ENCODE data around the gene PILRA. TPM values are rescaled to one million over a fixed set of nuclear protein-coding genes. Genes with fewer than 3 reads are reported as not detected.
A peak's percentile ranks its signal among the peaks of the same experiment; 100 is the strongest.
"Not testable (repeated sequence)": the region's sequence is repeated elsewhere in the genome, so short reads cannot be mapped to it uniquely, and the experiment has no call there.

PILRA gene
- total RNA-seq, 2 donors from 2014 or later: 2.1 to 12.8 TPM

GRCh38 chr7:100373870-100374598, 747 bp downstream of the PILRA start:
- not testable (repeated sequence) for H3K27ac Mint-ChIP-seq; H3K4me3 ChIP-seq (ENCODE audit: low read length); H3K4me3 Mint-ChIP-seq; H3K27me3 Mint-ChIP-seq (ENCODE audit: insufficient read depth); H3K9me3 Mint-ChIP-seq; H3K27me3 ChIP-seq (ENCODE audit: control insufficient read depth, insufficient read depth, low read length, poor library complexity, severe bottlenecking); H3K4me1 Mint-ChIP-seq; H3K27ac ChIP-seq (ENCODE audit: low read depth, low read length); H3K9me3 ChIP-seq (ENCODE audit: control insufficient read depth, low read length); H3K36me3 Mint-ChIP-seq (ENCODE audit: low read depth); H3K36me3 ChIP-seq (ENCODE audit: control insufficient read depth, insufficient read depth, low read length); H3K9ac ChIP-seq (ENCODE audit: extremely low read depth, low read length, poor library complexity, severe bottlenecking); H3K4me1 ChIP-seq (ENCODE audit: control insufficient read depth, insufficient read depth, low read length)
- WGBS, 2 experiments (ENCODE audit: insufficient coverage in 1 of 2, insufficient read length in 1 of 2): 85 to 93% methylated on average over 6 to 14 of the region's 15 CpGs
- peak; percentile 66 for DNase-seq
- TF ChIP-seq CTCF (conservative IDR thresholded peaks at IDR 0.05): peak; percentile 53

GRCh38 chr7:100374601-100375000, 1.3 kb downstream of the PILRA start:
- H3K27me3 Mint-ChIP-seq (ENCODE audit: insufficient read depth): no peaks in the 10 kb centered on the region
- no peak for TF ChIP-seq CTCF (conservative IDR thresholded peaks at IDR 0.05)

GRCh38 chr7:100376066-100376465, 2.8 kb downstream of the PILRA start:
- Histone ChIP-seq H3K27ac (ENCODE audit: low read depth, low read length) (no peak overlapping the region), H3K9ac (ENCODE audit: extremely low read depth, low read length, poor library complexity, severe bottlenecking) (no peak overlapping the region), H3K4me3 (ENCODE audit: low read length) (no peak overlapping the region), H3K9me3 (ENCODE audit: control insufficient read depth, low read length) (no peaks in the 10 kb centered on the region), H3K36me3 (ENCODE audit: control insufficient read depth, insufficient read depth, low read length) (no peaks in the 10 kb centered on the region), H3K4me1 (ENCODE audit: control insufficient read depth, insufficient read depth, low read length) (no peaks in the 10 kb centered on the region), H3K27me3 (ENCODE audit: control insufficient read depth, insufficient read depth, low read length, poor library complexity, severe bottlenecking) (no peaks in the 10 kb centered on the region)
- TF ChIP-seq CTCF (conservative IDR thresholded peaks at IDR 0.05): no peak
- H3K27ac Mint-ChIP-seq: no peak overlapping the region
- H3K27me3 Mint-ChIP-seq (ENCODE audit: insufficient read depth): peaks cover 2% of the 10 kb centered on the region
- 96% methylated on average over 3 of the region's 3 CpGs for WGBS, 2 experiments (ENCODE audit: insufficient coverage in 1 of 2, insufficient read length in 1 of 2)
- H3K36me3 Mint-ChIP-seq (ENCODE audit: low read depth): no peaks in the 10 kb centered on the region
- no peaks in the 10 kb centered on the region for H3K9me3 Mint-ChIP-seq
- H3K4me1 Mint-ChIP-seq: no peaks in the 10 kb centered on the region
- no peak for DNase-seq
- no peak overlapping the region for H3K4me3 Mint-ChIP-seq

More at GRCh38 chr7:100374601-100375000, 1.3 kb downstream of the PILRA start:
- H3K4me3 ChIP-seq (ENCODE audit: low read length): no peak overlapping the region
- H3K9me3 ChIP-seq (ENCODE audit: control insufficient read depth, low read length): no peaks in the 10 kb centered on the region
- no peaks in the 10 kb centered on the region for H3K4me1 ChIP-seq (ENCODE audit: control insufficient read depth, insufficient read depth, low read length)
- no peak for DNase-seq
- no peaks in the 10 kb centered on the region for H3K27me3 ChIP-seq (ENCODE audit: control insufficient read depth, insufficient read depth, low read length, poor library complexity, severe bottlenecking)
- no peak overlapping the region for H3K27ac ChIP-seq (ENCODE audit: low read depth, low read length)
- H3K36me3 ChIP-seq (ENCODE audit: control insufficient read depth, insufficient read depth, low read length): no peaks in the 10 kb centered on the region
- Mint-ChIP-seq H3K4me3 (no peak overlapping the region), H3K36me3 (ENCODE audit: low read depth) (no peaks in the 10 kb centered on the region), H3K9me3 (no peaks in the 10 kb centered on the region), H3K4me1 (peaks cover 5% of the 10 kb centered on the region), H3K27ac (no peak overlapping the region)
- 60 to 74% methylated on average over 1 to 5 of the region's 5 CpGs for WGBS, 2 experiments (ENCODE audit: insufficient coverage in 1 of 2, insufficient read length in 1 of 2)
- H3K9ac ChIP-seq (ENCODE audit: extremely low read depth, low read length, poor library complexity, severe bottlenecking): no peak overlapping the region
